Spinal cord (tissue), 10 donors: ENCODE measurements around the gene SHISAL1. TPM values are rescaled to one million over a fixed set of nuclear protein-coding genes. Genes with fewer than 3 reads are reported as not detected.
"Not testable (repeated sequence)": the region's sequence is repeated elsewhere in the genome, so short reads cannot be mapped to it uniquely, and the experiment has no call there.

Experiments used
- DNase-seq, 6 donors: peaks; one replicate each; pipeline versions ENCODE4 v3.0.0 to v3.0.0-alpha.2; 2013 to 2015; ENCODE audit warnings: low spot score in 6 of 6, low read depth in 4 of 6
- H3K27ac ChIP-seq: one replicate; pipeline ENCODE4 v1.5.1; 2013; ENCODE audit warnings: low read depth, low read length, control low read depth
- H3K27me3 ChIP-seq: one replicate; pipeline ENCODE4 v1.6.1; 2013; ENCODE audit warnings: low read length; ENCODE audit not compliant: control insufficient read depth, insufficient read depth
- H3K36me3 ChIP-seq: one replicate; pipeline ENCODE4 v1.6.1; 2013; ENCODE audit warnings: low read length; ENCODE audit not compliant: control insufficient read depth, insufficient read depth
- H3K4me1 ChIP-seq: one replicate; pipeline ENCODE4 v1.6.1; 2013; ENCODE audit warnings: low read length; ENCODE audit not compliant: control insufficient read depth, insufficient read depth
- H3K4me3 ChIP-seq: one replicate; pipeline ENCODE4 v1.5.1; 2013; ENCODE audit warnings: low read depth, low read length, control low read depth
- H3K9me3 ChIP-seq: one replicate; pipeline ENCODE4 v1.6.1; 2013; ENCODE audit warnings: low read length; ENCODE audit not compliant: control insufficient read depth, insufficient read depth
- WGBS: methylation state at CpG from one replicate; pipeline ENCODE4 v1.1.5; 2013; ENCODE audit warnings: missing lambda C conversion rate; ENCODE audit not compliant: insufficient coverage; 5-methylcytosine and 5-hydroxymethylcytosine counted together
- polyA plus RNA-seq, 2 donors: library from polyadenylated mRNA; unstranded; fragments of 120-200 nt; gene quantifications; one replicate each; pipeline ENCODE4 v1.2.1, GENCODE V29; 2013; ENCODE audit not compliant: insufficient read length in 2 of 2
- total RNA-seq, 2 donors: library from RNA; depleted of rRNA in 1 of 2; stranded (reverse); fragments of 120-200 nt in 1 of 2; fragments of >200 nt in 1 of 2; gene quantifications; one replicate each; pipeline versions ENCODE4 v1.2.3 to v1.2.4, GENCODE V29; 2013 to 2014
- donor health status: healthy.

The SHISAL1 gene
- total and polyA plus RNA-seq, 4 donors, result 8.2 to 17.0 (median 13.7) TPM

GRCh38 chr22:44307509-44308169, 5.1 kb downstream of the SHISAL1 start:
- no peak for DNase-seq
- H3K4me3 ChIP-seq, result no peak overlapping the region
- H3K27me3 ChIP-seq, result no peaks in the 10 kb centered on the region
- 71% methylated on average over 19 of the region's 20 CpGs for WGBS
- H3K27ac ChIP-seq, result no peak overlapping the region
- peaks cover 13% of the 10 kb centered on the region for H3K4me1 ChIP-seq
- peaks cover 15% of the 10 kb centered on the region for H3K36me3 ChIP-seq
- H3K9me3 ChIP-seq, result no peaks in the 10 kb centered on the region

- 87% methylated on average over 6 of the region's 10 CpGs for WGBS
- Histone ChIP-seq H3K9me3 (no peaks in the 10 kb centered on the region), H3K4me1 (peaks cover 12% of the 10 kb centered on the region), H3K27me3 (no peaks in the 10 kb centered on the region), H3K27ac (no peak overlapping the region), H3K4me3 (no peak overlapping the region), H3K36me3 (peaks cover 12% of the 10 kb centered on the region)
- no peak for DNase-seq
Observed at GRCh38 chr22:44305888-44306287, 6.9 kb downstream of the SHISAL1 start.

GRCh38 chr22:44305455-44305854, 7.3 kb downstream of the SHISAL1 start:
- Histone ChIP-seq H3K9me3 (no peaks in the 10 kb centered on the region), H3K4me3 (no peak overlapping the region), H3K4me1 (peaks cover 16% of the 10 kb centered on the region), H3K27ac (no peak overlapping the region), H3K27me3 (no peaks in the 10 kb centered on the region), H3K36me3 (peaks cover 12% of the 10 kb centered on the region)
- 77% methylated on average over 13 of the region's 13 CpGs for WGBS
- DNase-seq, result no peak

GRCh38 chr22:44304911-44305310, 7.8 kb downstream of the SHISAL1 start:
- no peak for DNase-seq
- H3K27ac ChIP-seq, result no peak overlapping the region
- peaks cover 21% of the 10 kb centered on the region for H3K4me1 ChIP-seq
- no peak overlapping the region for H3K4me3 ChIP-seq
- H3K36me3 ChIP-seq, result peaks cover 17% of the 10 kb centered on the region
- H3K27me3 ChIP-seq, result no peaks in the 10 kb centered on the region
- WGBS, result 97% methylated on average over 2 of the region's 2 CpGs
- no peaks in the 10 kb centered on the region for H3K9me3 ChIP-seq

GRCh38 chr22:44304354-44304753, 8.4 kb downstream of the SHISAL1 start:
- no peak overlapping the region for H3K4me3 ChIP-seq
- WGBS, result 67% methylated on average over 6 of the region's 9 CpGs
- no peaks in the 10 kb centered on the region for H3K9me3 ChIP-seq
- no peaks in the 10 kb centered on the region for H3K27me3 ChIP-seq
- no peak overlapping the region for H3K27ac ChIP-seq
- no peak for DNase-seq
- H3K4me1 ChIP-seq, result peaks cover 21% of the 10 kb centered on the region
- peaks cover 17% of the 10 kb centered on the region for H3K36me3 ChIP-seq

GRCh38 chr22:44302363-44302762, 10.4 kb downstream of the SHISAL1 start:
- H3K4me1 ChIP-seq, result peaks cover 40% of the 10 kb centered on the region
- not testable (repeated sequence) for DNase-seq, H3K27me3 ChIP-seq, H3K27ac ChIP-seq, H3K9me3 ChIP-seq, H3K4me3 ChIP-seq
- peaks cover 24% of the 10 kb centered on the region for H3K36me3 ChIP-seq
- WGBS, result 100% methylated on average over 3 of the region's 10 CpGs

GRCh38 chr22:44301039-44301438, 11.7 kb downstream of the SHISAL1 start:
- Histone ChIP-seq H3K9me3 (no peaks in the 10 kb centered on the region), H3K4me3 (no peak overlapping the region), H3K27me3 (no peaks in the 10 kb centered on the region), H3K36me3 (peaks cover 21% of the 10 kb centered on the region), H3K4me1 (peaks cover 43% of the 10 kb centered on the region), H3K27ac (no peak overlapping the region)
- WGBS, result 75% methylated on average over 18 of the region's 19 CpGs
- DNase-seq, result no peak

- no peak for DNase-seq
- Histone ChIP-seq H3K27ac (no peak overlapping the region), H3K9me3 (no peaks in the 10 kb centered on the region), H3K36me3 (peaks cover 18% of the 10 kb centered on the region), H3K4me3 (no peak overlapping the region), H3K27me3 (no peaks in the 10 kb centered on the region), H3K4me1 (peaks cover 35% of the 10 kb centered on the region)
- 83% methylated on average over 11 of the region's 13 CpGs for WGBS
Observed at GRCh38 chr22:44299124-44299523, 13.6 kb downstream of the SHISAL1 start.

GRCh38 chr22:44298406-44299091, 14.2 kb downstream of the SHISAL1 start:
- 72% methylated on average over 23 of the region's 25 CpGs for WGBS

More at GRCh38 chr22:44298406-44299091, 14.2 kb downstream of the SHISAL1 start:
- Histone ChIP-seq H3K4me3 (no peak overlapping the region), H3K27me3 (no peaks in the 10 kb centered on the region), H3K4me1 (peaks cover 35% of the 10 kb centered on the region), H3K9me3 (no peaks in the 10 kb centered on the region), H3K36me3 (peaks cover 18% of the 10 kb centered on the region), H3K27ac (no peak overlapping the region)
- no peak for DNase-seq
